HUES64 (cell line): ENCODE data around the gene RHOJ.

Experiments used
- H3K27ac ChIP-seq: 2 replicates; pipeline ENCODE4 v1.7.0; 2013; ENCODE audit warnings: low read depth, low read length, inconsistent platforms
- H3K27me3 ChIP-seq: 2 replicates; pipeline ENCODE4 v1.6.1; 2013; ENCODE audit warnings: mild to moderate bottlenecking, low read length; ENCODE audit not compliant: insufficient read depth
- H3K36me3 ChIP-seq: 2 replicates; pipeline ENCODE4 v1.6.1; 2013; ENCODE audit warnings: mild to moderate bottlenecking, low read length; ENCODE audit not compliant: insufficient read depth
- H3K4me1 ChIP-seq: 2 replicates; pipeline ENCODE4 v1.6.1; 2013; ENCODE audit warnings: mild to moderate bottlenecking, low read length, moderate library complexity; ENCODE audit not compliant: insufficient read depth
- H3K4me3 ChIP-seq: 2 replicates; pipeline ENCODE4 v1.5.1; 2013; ENCODE audit warnings: mild to moderate bottlenecking, low read length, moderate library complexity
- H3K9ac ChIP-seq: 2 replicates; pipeline ENCODE4 v1.6.1; 2013; ENCODE audit warnings: mild to moderate bottlenecking, low read depth, low read length
- H3K9me3 ChIP-seq: 2 replicates; pipeline ENCODE4 v1.6.1; 2013; ENCODE audit warnings: low read depth, low read length; ENCODE audit not compliant: insufficient read depth
- WGBS: fragments of 150-250, 120-280 bp; methylation state at CpG from one replicate; pipeline ENCODE4 v1.1.7; 2013; ENCODE audit warnings: missing lambda C conversion rate; 5-methylcytosine and 5-hydroxymethylcytosine counted together

The RHOJ gene

DNA sequence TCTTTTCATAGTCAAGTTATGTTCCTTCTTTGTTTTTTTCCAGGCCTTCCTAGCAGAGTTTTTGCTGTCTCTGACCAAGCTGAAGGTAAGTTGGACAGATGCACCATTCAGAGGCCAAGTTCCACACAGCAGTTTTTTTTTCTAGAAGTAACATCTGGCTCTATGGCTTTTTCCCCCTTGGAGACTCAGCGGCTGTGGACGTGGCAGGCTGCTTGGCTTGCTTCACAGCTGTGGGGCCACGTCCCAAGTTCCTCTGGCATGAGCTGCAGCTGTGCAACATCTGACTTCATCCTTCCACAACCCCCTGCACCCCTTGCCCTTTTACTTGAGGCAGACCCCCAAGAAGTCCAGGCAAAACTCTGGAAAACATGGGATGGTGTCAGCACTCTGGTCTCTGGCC, 24.2 kb upstream of the RHOJ start:
- Histone ChIP-seq H3K4me1 (no peaks in the 10 kb centered on the region), H3K27ac (no peak overlapping the region), H3K36me3 (no peaks in the 10 kb centered on the region), H3K9me3 (no peaks in the 10 kb centered on the region), H3K9ac (no peak overlapping the region), H3K27me3 (no peaks in the 10 kb centered on the region), H3K4me3 (no peak overlapping the region)
- 91% methylated on average over 3 of the region's 3 CpGs for WGBS

DNA sequence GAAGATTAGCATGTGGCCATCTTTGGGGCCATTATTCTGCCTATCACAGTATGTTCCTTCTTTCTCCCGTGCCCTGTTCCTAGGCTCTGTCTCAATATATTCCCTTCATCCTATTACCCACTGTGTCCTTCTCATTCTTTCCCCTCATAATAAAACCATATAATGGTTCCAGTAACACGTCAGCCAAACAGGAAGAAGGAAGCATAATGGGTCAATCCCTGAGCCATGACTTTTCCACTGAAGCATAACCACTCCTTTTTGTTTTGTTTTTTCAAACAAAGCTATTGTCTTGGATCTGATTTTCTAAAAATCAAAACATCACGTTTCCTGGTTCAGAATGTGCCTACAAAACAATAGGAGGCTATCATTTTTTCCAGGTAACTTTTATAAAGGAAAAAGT, 21.3 kb upstream of the RHOJ start:
- Histone ChIP-seq H3K27me3 (no peaks in the 10 kb centered on the region), H3K9ac (no peak overlapping the region), H3K4me3 (no peak overlapping the region), H3K27ac (no peak overlapping the region), H3K4me1 (no peaks in the 10 kb centered on the region), H3K36me3 (no peaks in the 10 kb centered on the region), H3K9me3 (no peaks in the 10 kb centered on the region)
- WGBS: 84% methylated on average over 3 of the region's 3 CpGs

DNA sequence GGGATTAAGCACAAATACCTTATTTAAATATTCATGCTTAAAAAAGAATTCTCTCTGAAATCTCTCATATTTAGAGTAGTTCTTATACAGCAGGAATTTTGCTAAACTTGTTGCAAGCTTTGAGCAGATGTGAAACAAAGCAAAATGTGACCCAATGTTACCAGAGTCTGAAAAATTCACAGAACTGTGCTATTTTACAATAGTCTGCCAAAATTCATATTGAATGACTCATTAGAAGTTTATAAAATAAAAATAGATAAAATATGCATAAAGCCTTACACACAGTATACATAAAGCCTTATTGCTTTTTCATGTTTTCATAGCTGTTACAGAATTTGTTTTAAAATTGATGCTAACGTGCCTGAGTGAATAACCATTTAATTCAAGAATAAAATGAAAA, 17.8 kb upstream of the RHOJ start:
- no peak overlapping the region for H3K27ac ChIP-seq
- no peak overlapping the region for H3K9ac ChIP-seq
- no peak overlapping the region for H3K4me3 ChIP-seq
- no peaks in the 10 kb centered on the region for H3K27me3 ChIP-seq
- H3K4me1 ChIP-seq: no peaks in the 10 kb centered on the region
- no peaks in the 10 kb centered on the region for H3K36me3 ChIP-seq
- WGBS: 100% methylated on average over 1 of the region's 1 CpG
- H3K9me3 ChIP-seq: no peaks in the 10 kb centered on the region

DNA sequence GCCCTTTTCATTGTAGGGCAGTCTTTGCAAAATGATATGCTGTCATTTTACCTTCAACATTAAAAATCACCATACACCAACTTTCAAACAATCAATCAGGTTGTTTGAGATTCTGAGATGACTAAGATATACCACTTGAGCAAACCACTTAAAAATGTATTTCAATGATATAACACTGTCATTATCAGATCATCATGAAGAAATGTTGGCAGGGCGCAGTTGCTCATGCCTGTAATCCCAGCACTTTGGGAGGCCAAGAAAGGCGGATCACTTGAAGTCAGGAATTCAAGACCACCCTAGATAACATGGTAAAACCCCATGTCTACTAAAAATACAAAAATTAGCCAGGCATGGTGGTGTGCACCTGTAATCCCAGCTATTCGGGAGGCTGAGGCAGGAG, 13.0 kb upstream of the RHOJ start:
- Histone ChIP-seq H3K4me1 (no peaks in the 10 kb centered on the region), H3K27me3 (no peaks in the 10 kb centered on the region), H3K9ac (no peak overlapping the region), H3K36me3 (no peaks in the 10 kb centered on the region), H3K4me3 (no peak overlapping the region), H3K27ac (no peak overlapping the region), H3K9me3 (no peaks in the 10 kb centered on the region)
- WGBS: 97% methylated on average over 3 of the region's 3 CpGs

DNA sequence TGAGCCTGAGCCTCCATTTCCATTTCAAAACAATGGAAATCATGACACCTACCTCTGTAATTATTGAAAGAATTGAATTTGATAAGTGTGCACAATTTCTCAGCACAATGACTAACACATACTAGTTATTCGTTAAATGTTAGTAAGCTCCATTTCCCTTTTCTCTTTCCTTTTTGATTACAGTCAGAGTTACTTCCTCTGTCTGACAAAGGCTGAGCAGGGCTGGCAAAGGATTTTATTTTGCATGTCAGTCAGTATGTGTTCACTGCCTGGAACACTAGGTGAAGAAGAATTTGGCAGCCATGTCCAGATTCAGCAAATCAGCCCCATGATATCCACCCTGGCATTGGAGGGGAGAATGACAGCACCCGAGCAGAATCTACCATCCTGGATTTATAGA, 12.2 kb upstream of the RHOJ start:
- no peak overlapping the region for H3K9ac ChIP-seq
- H3K4me1 ChIP-seq: no peaks in the 10 kb centered on the region
- no peaks in the 10 kb centered on the region for H3K27me3 ChIP-seq
- H3K9me3 ChIP-seq: no peaks in the 10 kb centered on the region
- no peaks in the 10 kb centered on the region for H3K36me3 ChIP-seq
- H3K27ac ChIP-seq: no peak overlapping the region
- WGBS: 98% methylated on average over 2 of the region's 2 CpGs
- H3K4me3 ChIP-seq: no peak overlapping the region

DNA sequence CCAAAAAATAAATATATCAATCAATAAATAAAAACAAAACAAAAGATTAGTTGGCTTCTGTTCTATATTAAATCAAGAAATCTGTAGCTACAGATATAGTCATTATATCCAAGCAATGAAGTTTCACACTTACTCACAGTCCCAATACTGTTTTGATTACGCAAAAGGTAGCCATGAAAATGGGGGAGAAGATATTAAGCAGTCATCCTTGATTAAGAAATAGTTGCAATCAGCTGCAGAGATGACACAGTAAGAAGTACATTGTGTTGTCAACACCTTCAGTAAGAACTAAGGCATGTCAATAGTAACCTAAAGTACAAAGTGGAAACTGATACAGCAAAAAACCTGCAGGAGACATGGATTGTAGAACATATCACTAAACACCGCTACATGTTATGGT, 11.0 kb upstream of the RHOJ start:
- no peaks in the 10 kb centered on the region for H3K9me3 ChIP-seq
- H3K9ac ChIP-seq: no peak overlapping the region
- H3K4me1 ChIP-seq: no peaks in the 10 kb centered on the region
- H3K27me3 ChIP-seq: no peaks in the 10 kb centered on the region
- no peak overlapping the region for H3K27ac ChIP-seq
- H3K4me3 ChIP-seq: no peak overlapping the region
- H3K36me3 ChIP-seq: no peaks in the 10 kb centered on the region
- WGBS: 86% methylated on average over 2 of the region's 2 CpGs

DNA sequence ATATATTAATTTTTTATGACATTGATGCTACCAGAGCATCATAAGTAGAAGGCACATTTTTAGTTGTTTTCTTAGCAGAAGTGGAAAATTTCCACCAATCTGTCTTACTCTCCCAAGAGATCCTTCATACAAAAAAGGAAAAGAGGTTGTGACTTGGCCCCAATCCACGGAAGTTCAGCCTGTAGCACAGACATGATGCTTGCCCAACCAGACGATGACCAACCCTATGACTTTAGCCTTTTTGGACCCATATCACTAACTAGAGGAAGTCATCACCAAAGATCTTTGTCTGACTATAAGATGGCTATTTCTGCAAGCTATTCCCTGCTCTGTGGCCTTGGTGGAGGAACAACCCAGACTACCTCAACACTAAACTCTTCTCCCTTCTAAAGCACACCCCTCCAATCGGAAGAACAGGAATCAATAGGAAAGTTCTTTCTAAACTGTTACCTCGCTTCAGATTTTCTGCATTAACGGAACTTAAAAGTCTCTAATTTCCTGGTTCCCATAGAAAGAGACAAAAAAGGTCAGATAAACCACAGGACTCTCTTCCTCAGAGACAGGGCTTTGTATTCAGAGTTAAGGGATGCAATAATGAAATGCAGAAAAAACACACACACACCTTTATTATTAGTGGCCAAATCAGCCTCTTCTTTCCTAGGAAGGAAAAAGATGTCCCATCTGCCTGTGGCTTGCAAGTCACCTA, 4.1 kb upstream of the RHOJ start:
- H3K27me3 ChIP-seq: no peaks in the 10 kb centered on the region
- WGBS: 94% methylated on average over 5 of the region's 5 CpGs
- no peak overlapping the region for H3K27ac ChIP-seq

DNA sequence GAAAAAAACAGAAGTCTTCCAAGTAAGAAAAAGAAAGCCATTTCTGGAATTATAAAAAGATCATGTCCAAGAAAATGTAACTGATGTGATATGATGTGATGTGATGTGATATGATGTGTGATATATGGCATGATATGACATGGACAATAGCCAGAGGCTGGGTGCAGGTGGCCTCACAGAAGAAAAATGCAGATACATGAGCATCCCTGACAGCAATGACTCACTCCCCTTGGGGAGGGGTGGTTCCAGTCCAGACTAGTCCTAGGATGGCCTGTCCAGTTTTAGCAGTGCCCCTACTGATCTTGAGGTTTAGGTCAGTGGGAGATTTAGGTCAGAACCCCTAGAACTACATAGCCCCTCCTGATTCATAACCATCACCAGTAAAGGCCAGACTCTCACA, 3.5 kb upstream of the RHOJ start:
- H3K27me3 ChIP-seq: no peaks in the 10 kb centered on the region
- no peak overlapping the region for H3K27ac ChIP-seq
- H3K4me3 ChIP-seq: no peak overlapping the region
- H3K4me1 ChIP-seq: peaks cover 23% of the 10 kb centered on the region; the same call in 1 of the 2 replicates
- H3K36me3 ChIP-seq: no peaks in the 10 kb centered on the region
- H3K9me3 ChIP-seq: no peaks in the 10 kb centered on the region
- H3K9ac ChIP-seq: no peak overlapping the region

More for the DNA sequence above, 4.1 kb upstream of the RHOJ start:
- no peaks in the 10 kb centered on the region for H3K36me3 ChIP-seq
- no peak overlapping the region for H3K4me3 ChIP-seq
- H3K4me1 ChIP-seq: peaks cover 18% of the 10 kb centered on the region; the same call in 1 of the 2 replicates
- H3K9ac ChIP-seq: no peak overlapping the region
- no peaks in the 10 kb centered on the region for H3K9me3 ChIP-seq

DNA sequence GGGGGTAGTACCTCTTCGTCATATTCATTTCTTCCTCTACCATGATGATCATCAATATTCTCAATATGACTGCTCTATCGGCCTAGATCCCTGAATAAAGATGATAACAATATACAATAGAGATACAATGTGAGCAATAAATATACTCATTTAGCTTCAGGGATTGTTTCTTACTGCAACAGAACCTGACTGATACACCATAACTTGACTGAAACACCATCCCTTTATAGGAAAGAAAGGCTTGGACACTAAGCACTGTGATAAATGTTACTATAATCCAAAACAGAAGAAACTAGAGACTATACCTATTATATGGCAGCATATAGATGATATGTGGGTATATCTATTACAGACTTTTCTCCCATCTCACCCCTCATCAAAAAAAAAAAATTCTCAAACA, 1.2 kb upstream of the RHOJ start:
- Histone ChIP-seq H3K4me1 (peaks cover 23% of the 10 kb centered on the region; the same call in 1 of the 2 replicates), H3K27ac (no peak overlapping the region), H3K4me3 (no peak overlapping the region), H3K36me3 (no peaks in the 10 kb centered on the region), H3K27me3 (no peaks in the 10 kb centered on the region), H3K9me3 (no peaks in the 10 kb centered on the region), H3K9ac (no peak overlapping the region)
- WGBS: 94% methylated on average over 1 of the region's 2 CpGs

DNA sequence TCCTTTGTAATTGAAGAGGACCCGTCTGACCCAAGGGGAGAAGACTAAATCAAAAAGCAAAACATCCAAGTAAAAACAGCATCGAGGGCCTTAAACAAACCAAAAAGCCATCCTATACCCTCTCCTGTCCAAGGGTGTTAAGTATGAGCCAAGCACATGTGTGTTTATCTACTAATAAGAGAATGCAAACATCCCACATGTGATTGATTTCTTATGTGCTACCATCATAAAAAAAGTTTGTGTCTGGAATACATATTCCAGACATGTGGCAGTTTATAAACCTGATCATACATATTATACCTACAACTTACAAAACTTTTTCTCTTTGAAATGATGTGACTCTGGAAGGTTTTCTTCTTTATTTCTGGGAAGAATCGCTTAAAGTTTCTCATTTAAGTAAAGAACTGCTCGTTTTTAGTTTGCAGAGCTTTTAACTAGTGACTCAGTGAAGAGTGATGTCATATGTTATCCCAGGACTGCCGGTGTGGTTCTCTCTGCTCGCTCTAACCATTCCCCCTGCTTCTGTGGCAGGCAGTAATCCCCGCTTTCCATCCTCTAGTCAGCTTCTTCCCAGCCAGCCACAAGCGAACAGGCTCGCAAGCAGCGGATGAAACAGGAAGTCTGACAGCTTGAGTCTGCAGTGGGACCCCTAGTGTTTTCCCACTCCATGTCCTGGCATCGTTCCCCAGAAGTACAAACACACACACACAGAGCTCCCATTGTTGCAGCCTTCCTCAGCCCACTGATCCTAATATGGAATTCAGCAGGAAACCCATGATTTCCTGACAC, 431 bp upstream of the RHOJ start:
- Histone ChIP-seq H3K4me3 (peak overlapping the region; percentile 9; the same call in 1 of the 2 replicates), H3K27me3 (no peaks in the 10 kb centered on the region), H3K4me1 (peaks cover 23% of the 10 kb centered on the region; the same call in 1 of the 2 replicates), H3K36me3 (no peaks in the 10 kb centered on the region), H3K9ac (peak overlapping the region; percentile 33; the same call in 1 of the 2 replicates), H3K27ac (peak overlapping the region; percentile 36), H3K9me3 (no peaks in the 10 kb centered on the region)
- WGBS: 29% methylated on average over 11 of the region's 11 CpGs

DNA sequence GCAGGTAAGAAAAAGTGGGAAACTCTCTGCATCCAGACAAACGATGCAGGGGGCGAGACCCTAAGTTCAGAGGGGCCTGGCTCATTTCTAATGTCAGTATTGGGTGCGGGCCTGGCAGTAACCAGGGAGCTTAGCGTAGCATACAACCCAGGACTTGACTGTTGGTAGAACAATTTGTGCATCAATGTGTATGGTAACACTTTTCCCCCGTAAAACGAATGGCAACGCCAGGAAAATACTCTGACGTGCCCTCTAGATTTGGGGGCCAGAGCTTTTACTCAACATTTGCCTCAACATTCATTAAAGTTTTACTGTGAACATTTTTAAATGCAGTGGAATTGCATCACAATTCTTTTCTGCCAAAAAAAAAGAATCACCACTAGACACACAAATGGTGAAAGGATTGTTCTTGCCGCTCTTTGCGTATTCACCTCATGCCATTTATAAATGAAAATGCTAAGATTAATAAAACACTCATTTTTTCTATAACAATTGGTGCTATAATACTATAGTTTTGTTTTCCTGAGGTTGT, 867 bp downstream of the RHOJ start:
- H3K4me1 ChIP-seq: peaks cover 23% of the 10 kb centered on the region; the same call in 1 of the 2 replicates
- WGBS: 89% methylated on average over 8 of the region's 10 CpGs
- no peaks in the 10 kb centered on the region for H3K27me3 ChIP-seq
- H3K27ac ChIP-seq: 0 out of 2 replicates have a peak overlapping the region, but pooled peaks have one; percentile 36
- H3K36me3 ChIP-seq: no peaks in the 10 kb centered on the region
- H3K4me3 ChIP-seq: peak overlapping the region; percentile 9; the same call in 1 of the 2 replicates
- no peak overlapping the region for H3K9ac ChIP-seq
- H3K9me3 ChIP-seq: no peaks in the 10 kb centered on the region
